GM18502 (cell line): ENCODE data around the gene LDLRAD4.

Experiments used
- ATAC-seq: cut with Tn5 transposase; IDR thresholded peaks from one replicate; pipeline ENCODE4 v1.9.1; 2021; ENCODE audit warnings: mild to moderate bottlenecking; ENCODE audit not compliant: unreplicated experiment, poor library complexity

The LDLRAD4 gene

GRCh38 chr18:13536578-13536977 lies 318.0 kb downstream of the LDLRAD4 start:
- no peak for ATAC-seq

GRCh38 chr18:13537022-13537780 lies 318.6 kb downstream of the LDLRAD4 start:
- no peak for ATAC-seq

GRCh38 chr18:13538630-13539029 lies 320.1 kb downstream of the LDLRAD4 start:
- ATAC-seq, result no peak

- ATAC-seq, result no peak
Observed at GRCh38 chr18:13539050-13539449, 320.5 kb downstream of the LDLRAD4 start.

- no peak for ATAC-seq
Observed at GRCh38 chr18:13539843-13540476, 321.4 kb downstream of the LDLRAD4 start.

- ATAC-seq, result no peak
Observed at GRCh38 chr18:13540477-13541182, 322.1 kb downstream of the LDLRAD4 start.

- ATAC-seq, result no peak
Observed at GRCh38 chr18:13541621-13542519, 323.3 kb downstream of the LDLRAD4 start.

- ATAC-seq, result no peak
Observed at GRCh38 chr18:13542520-13542847, 323.9 kb downstream of the LDLRAD4 start.

GRCh38 chr18:13543144-13543543 lies 324.6 kb downstream of the LDLRAD4 start:
- ATAC-seq, result no peak

- no peak for ATAC-seq
Observed at GRCh38 chr18:13543811-13544732, 325.5 kb downstream of the LDLRAD4 start.

GRCh38 chr18:13544953-13545352 lies 326.4 kb downstream of the LDLRAD4 start:
- no peak for ATAC-seq

- ATAC-seq, result no peak
Observed at GRCh38 chr18:13545514-13545913, 327.0 kb downstream of the LDLRAD4 start.

GRCh38 chr18:13545955-13546354 lies 327.4 kb downstream of the LDLRAD4 start:
- no peak for ATAC-seq

- no peak for ATAC-seq
Observed at GRCh38 chr18:13546638-13547037, 328.1 kb downstream of the LDLRAD4 start.

GRCh38 chr18:13547347-13547746 lies 328.8 kb downstream of the LDLRAD4 start:
- no peak for ATAC-seq

- ATAC-seq, result no peak
Observed at GRCh38 chr18:13548106-13548819, 329.7 kb downstream of the LDLRAD4 start.

GRCh38 chr18:13548966-13549879 lies 330.7 kb downstream of the LDLRAD4 start:
- ATAC-seq, result no peak

- ATAC-seq, result no peak
Observed at GRCh38 chr18:13549880-13550232, 331.3 kb downstream of the LDLRAD4 start.
